ENCODE results near the gene PCBP2.

The PCBP2 gene

DNA sequence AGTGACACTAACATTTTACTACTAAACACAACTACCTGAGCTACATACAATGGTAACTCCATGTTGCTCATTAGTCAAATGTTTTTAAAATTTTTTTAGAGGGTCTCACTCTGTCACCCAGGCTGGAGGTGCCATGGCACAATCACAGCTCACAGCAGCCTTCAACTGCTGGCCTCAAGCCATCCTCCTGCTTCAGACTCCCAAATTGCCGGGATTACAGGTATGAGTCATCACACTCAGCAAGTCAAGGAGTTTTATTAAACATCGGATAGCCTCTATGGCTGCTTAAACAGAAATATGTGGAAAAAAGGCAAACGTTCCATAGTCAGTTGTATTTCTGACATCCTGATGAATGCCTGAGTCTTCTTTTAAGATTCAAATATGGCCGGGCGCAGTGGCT lies 66.5 kb downstream of the PCBP2 start:
- ATAC-seq, result no peak

GRCh38 chr12:53523131-53523530 lies 71.2 kb downstream of the PCBP2 start:
- ATAC-seq, result no peak
- TF ChIP-seq ZC3H10 (CRISPR knock-in tag; IDR thresholded peaks at IDR 0.05) (no peak), ZFP3 (CRISPR knock-in tag; IDR thresholded peaks at IDR 0.05) (no peak)

More for the DNA sequence above, 66.5 kb downstream of the PCBP2 start:
- TF ChIP-seq ZNF565 (CRISPR knock-in tag; conservative IDR thresholded peaks at IDR 0.05; ENCODE audit: low read depth), result no peak
- no peak for TF ChIP-seq GLIS3 (CRISPR knock-in tag; IDR thresholded peaks at IDR 0.05)
- no peak for TF ChIP-seq SNAI2 (CRISPR knock-in tag; IDR thresholded peaks at IDR 0.05)
- TF ChIP-seq RARB (CRISPR knock-in tag; IDR thresholded peaks at IDR 0.05), result no peak
- TF ChIP-seq TSHZ2 (CRISPR knock-in tag; IDR thresholded peaks at IDR 0.05), result no peak
- no peak for TF ChIP-seq ZC3H10 (CRISPR knock-in tag; IDR thresholded peaks at IDR 0.05)
- TF ChIP-seq PATZ1 (CRISPR knock-in tag; IDR thresholded peaks at IDR 0.05; ENCODE audit: borderline replicate concordance), result no peak
- no peak for TF ChIP-seq TCF4 (CRISPR knock-in tag; IDR thresholded peaks at IDR 0.05; ENCODE audit: borderline replicate concordance)
- TF ChIP-seq TOX (CRISPR knock-in tag; IDR thresholded peaks at IDR 0.05; ENCODE audit: borderline replicate concordance), result no peak
- no peak for TF ChIP-seq ZFP3 (CRISPR knock-in tag; IDR thresholded peaks at IDR 0.05)
- TF ChIP-seq ZNF70 (CRISPR knock-in tag; IDR thresholded peaks at IDR 0.05), result no peak
- no peak for TF ChIP-seq ESRRG (CRISPR knock-in tag; IDR thresholded peaks at IDR 0.05)
- TF ChIP-seq CSRNP3 (CRISPR knock-in tag; IDR thresholded peaks at IDR 0.05), result no peak
- TF ChIP-seq, protein P1, sequence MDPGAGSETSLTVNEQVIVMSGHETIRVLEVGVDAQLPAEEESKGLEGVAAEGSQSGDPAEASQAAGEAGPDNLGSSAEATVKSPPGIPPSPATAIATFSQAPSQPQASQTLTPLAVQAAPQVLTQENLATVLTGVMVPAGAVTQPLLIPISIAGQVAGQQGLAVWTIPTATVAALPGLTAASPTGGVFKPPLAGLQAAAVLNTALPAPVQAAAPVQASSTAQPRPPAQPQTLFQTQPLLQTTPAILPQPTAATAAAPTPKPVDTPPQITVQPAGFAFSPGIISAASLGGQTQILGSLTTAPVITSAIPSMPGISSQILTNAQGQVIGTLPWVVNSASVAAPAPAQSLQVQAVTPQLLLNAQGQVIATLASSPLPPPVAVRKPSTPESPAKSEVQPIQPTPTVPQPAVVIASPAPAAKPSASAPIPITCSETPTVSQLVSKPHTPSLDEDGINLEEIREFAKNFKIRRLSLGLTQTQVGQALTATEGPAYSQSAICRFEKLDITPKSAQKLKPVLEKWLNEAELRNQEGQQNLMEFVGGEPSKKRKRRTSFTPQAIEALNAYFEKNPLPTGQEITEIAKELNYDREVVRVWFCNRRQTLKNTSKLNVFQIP (CRISPR knock-in tag; IDR thresholded peaks at IDR 0.05; ENCODE audit: borderline replicate concordance, low read depth), result no peak
- TF ChIP-seq CSDC2 (CRISPR knock-in tag; IDR thresholded peaks at IDR 0.05), result no peak
- no peak for TF ChIP-seq ZNF8 (CRISPR knock-in tag; IDR thresholded peaks at IDR 0.05)
- TF ChIP-seq PPARA (CRISPR knock-in tag; IDR thresholded peaks at IDR 0.05; ENCODE audit: borderline replicate concordance), result no peak

GRCh38 chr12:53524476-53524875 lies 72.6 kb downstream of the PCBP2 start:
- no peak for ATAC-seq
- TF ChIP-seq ZNF8 (CRISPR knock-in tag; IDR thresholded peaks at IDR 0.05), result no peak

GRCh38 chr12:53530061-53530460 lies 78.2 kb downstream of the PCBP2 start:
- ATAC-seq, result no peak
- no peak for TF ChIP-seq ZNF70 (CRISPR knock-in tag; IDR thresholded peaks at IDR 0.05)
- no peak for TF ChIP-seq BACH2 (CRISPR knock-in tag; IDR thresholded peaks at IDR 0.05; ENCODE audit: borderline replicate concordance)
- TF ChIP-seq OSR1 (CRISPR knock-in tag; IDR thresholded peaks at IDR 0.05), result no peak
- TF ChIP-seq, protein P1 (CRISPR knock-in tag; IDR thresholded peaks at IDR 0.05; ENCODE audit: borderline replicate concordance, low read depth), result no peak
- TF ChIP-seq CSDC2 (CRISPR knock-in tag; IDR thresholded peaks at IDR 0.05), result no peak
